Mesenchymal stem cell (in vitro differentiated cells and primary cell): ENCODE measurements around the gene MAP3K9.

ENCODE experiments used
- DNase-seq: peaks from one replicate; pipeline ENCODE4 v3.0.0-alpha.2; 2013
- H2AFZ ChIP-seq: one replicate; pipeline ENCODE4 v1.6.1; 2013; ENCODE audit warnings: low read depth, mild to moderate bottlenecking, control low read depth, inconsistent platforms, low read length, moderate library complexity
- H2AK5ac ChIP-seq: 2 replicates; pipeline ENCODE4 v1.6.1; 2013; ENCODE audit warnings: low read length, moderate library complexity, mild to moderate bottlenecking, inconsistent platforms; ENCODE audit not compliant: severe bottlenecking
- H2BK120ac ChIP-seq: one replicate; pipeline ENCODE4 v1.6.1; 2013; ENCODE audit warnings: low read depth, mild to moderate bottlenecking, inconsistent platforms, low read length, moderate library complexity
- H2BK12ac ChIP-seq, 2 experiments: one replicate each; pipeline ENCODE4 v1.6.1; 2013; ENCODE audit warnings: inconsistent platforms in 2 of 2, low read length in 2 of 2, mild to moderate bottlenecking in 2 of 2, moderate library complexity in 2 of 2, control low read depth in 1 of 2
- H2BK15ac ChIP-seq: one replicate; pipeline ENCODE4 v1.6.1; 2013; ENCODE audit warnings: mild to moderate bottlenecking, low read depth, inconsistent platforms; ENCODE audit not compliant: poor library complexity, severe bottlenecking
- H2BK5ac ChIP-seq: 2 replicates; pipeline ENCODE4 v1.6.1; 2013; ENCODE audit warnings: low read depth, mild to moderate bottlenecking, low read length, control low read depth, inconsistent platforms; ENCODE audit not compliant: poor library complexity, severe bottlenecking
- H3K14ac ChIP-seq, 2 experiments: one replicate each; pipeline ENCODE4 v1.6.1; 2013; ENCODE audit warnings: inconsistent platforms in 2 of 2, low read length in 2 of 2, control low read depth in 1 of 2, mild to moderate bottlenecking in 1 of 2, moderate library complexity in 1 of 2
- H3K18ac ChIP-seq, 2 experiments: one replicate each; pipeline ENCODE4 v1.6.1; 2013; ENCODE audit warnings: inconsistent platforms in 2 of 2, low read length in 2 of 2, control low read depth in 1 of 2, low read depth in 1 of 2, mild to moderate bottlenecking in 1 of 2
- H3K23ac ChIP-seq, 2 experiments: one replicate each; pipeline ENCODE4 v1.6.1; 2013; ENCODE audit warnings: inconsistent platforms in 2 of 2, low read length in 2 of 2, mild to moderate bottlenecking in 2 of 2, moderate library complexity in 2 of 2, control low read depth in 1 of 2
- H3K27ac ChIP-seq: 2 replicates; pipeline ENCODE4 v1.5.1; 2013; ENCODE audit warnings: mild to moderate bottlenecking, moderate library complexity, low read length, control low read depth, inconsistent platforms; ENCODE audit not compliant: poor library complexity, severe bottlenecking
- H3K27me3 ChIP-seq, 2 experiments: 2 replicates each; pipeline versions ENCODE4 v1.6.1 to v1.7.0; 2013; ENCODE audit warnings: low read length in 2 of 2, mild to moderate bottlenecking in 2 of 2, moderate library complexity in 2 of 2, control low read depth in 1 of 2, inconsistent platforms in 1 of 2; ENCODE audit not compliant: control insufficient read depth in 1 of 2, insufficient read depth in 1 of 2
- H3K36me3 ChIP-seq, 2 experiments: 2 replicates each; pipeline versions ENCODE4 v1.6.1 to v1.7.0; 2013; ENCODE audit warnings: low read length in 2 of 2, control low read depth in 1 of 2, inconsistent platforms in 1 of 2, low read depth in 1 of 2, mild to moderate bottlenecking in 1 of 2; ENCODE audit not compliant: insufficient read depth in 2 of 2, control insufficient read depth in 1 of 2
- H3K4ac ChIP-seq, 2 experiments: one replicate each; pipeline ENCODE4 v1.6.1; 2013; ENCODE audit warnings: inconsistent platforms in 2 of 2, low read length in 2 of 2, mild to moderate bottlenecking in 2 of 2, moderate library complexity in 2 of 2, control low read depth in 1 of 2, low read depth in 1 of 2
- H3K4me1 ChIP-seq: 2 replicates; pipeline ENCODE4 v1.6.1; 2013; ENCODE audit warnings: low read depth, low read length, control low read depth; ENCODE audit not compliant: control insufficient read depth, insufficient read depth
- H3K4me2 ChIP-seq: 2 replicates; pipeline ENCODE4 v1.6.1; 2013; ENCODE audit warnings: low read length, mild to moderate bottlenecking, inconsistent platforms; ENCODE audit not compliant: poor library complexity, severe bottlenecking
- H3K4me3 ChIP-seq, 2 experiments: 2 replicates each; pipeline versions ENCODE4 v1.5.1 to v1.7.0; 2013; ENCODE audit warnings: low read length in 2 of 2, mild to moderate bottlenecking in 2 of 2, control low read depth in 1 of 2, low read depth in 1 of 2; ENCODE audit not compliant: insufficient read depth in 1 of 2
- H3K79me1 ChIP-seq: replicated peaks from 2 replicates; pipeline ENCODE4 v1.6.1; 2013; ENCODE audit warnings: mild to moderate bottlenecking, control low read depth, low read length, inconsistent platforms; ENCODE audit not compliant: poor library complexity, severe bottlenecking
- H3K9ac ChIP-seq: 2 replicates; pipeline ENCODE4 v1.7.0; 2013; ENCODE audit warnings: mild to moderate bottlenecking, low read length, moderate library complexity
- H3K9me3 ChIP-seq: 2 replicates; pipeline ENCODE4 v1.7.0; 2013; ENCODE audit warnings: mild to moderate bottlenecking, low read length; ENCODE audit not compliant: control insufficient read depth
- H4K8ac ChIP-seq: one replicate; pipeline ENCODE4 v1.6.1; 2013; ENCODE audit warnings: inconsistent platforms, mild to moderate bottlenecking, low read length, moderate library complexity
- H4K91ac ChIP-seq: one replicate; pipeline ENCODE4 v1.6.1; 2013; ENCODE audit warnings: mild to moderate bottlenecking, low read length, inconsistent platforms
- WGBS: methylation state at CpG from one replicate; pipeline ENCODE4 v1.1.7; 2013; ENCODE audit warnings: mixed read lengths; 5-methylcytosine and 5-hydroxymethylcytosine counted together

MAP3K9 gene

GRCh38 chr14:70698288-70698687 is 111.0 kb downstream of the MAP3K9 start:
- H2AFZ ChIP-seq, result no peak overlapping the region
- no peak overlapping the region for H3K9ac ChIP-seq
- H3K18ac ChIP-seq, result no peak overlapping the region
- H3K36me3 ChIP-seq, result no peaks in the 10 kb centered on the region
- peaks cover 2% of the 10 kb centered on the region for H3K4me1 ChIP-seq
- WGBS, result 92% methylated on average over 3 of the region's 3 CpGs
- H2BK12ac ChIP-seq, result no peak overlapping the region
- no peak overlapping the region for H3K4ac ChIP-seq
- no peak overlapping the region for H2BK15ac ChIP-seq
- H2BK120ac ChIP-seq, result no peak overlapping the region
- no peaks in the 10 kb centered on the region for H3K79me1 ChIP-seq
- H3K27ac ChIP-seq, result no peak overlapping the region
- H3K4me2 ChIP-seq, result no peak overlapping the region
- no peak overlapping the region for H3K23ac ChIP-seq
- H3K9me3 ChIP-seq, result no peaks in the 10 kb centered on the region
- H3K14ac ChIP-seq, result no peak overlapping the region
- H2BK5ac ChIP-seq, result no peak overlapping the region
- H2AK5ac ChIP-seq, result no peak overlapping the region
- peak overlapping the region; percentile 19 for H4K8ac ChIP-seq
- no peak overlapping the region for H3K4me3 ChIP-seq
- DNase-seq, result peak; percentile 24
- no peaks in the 10 kb centered on the region for H3K27me3 ChIP-seq
- no peak overlapping the region for H4K91ac ChIP-seq

- Histone ChIP-seq H2BK5ac (no peak overlapping the region), H4K91ac (no peak overlapping the region), H2BK15ac (no peak overlapping the region), H2BK120ac (no peak overlapping the region), H3K4ac (no peak overlapping the region), H3K27me3 (no peaks in the 10 kb centered on the region), H3K4me3 (no peak overlapping the region), H3K4me2 (no peak overlapping the region), H3K36me3 (no peaks in the 10 kb centered on the region), H3K4me1 (peaks cover 2% of the 10 kb centered on the region), H3K27ac (no peak overlapping the region), H2BK12ac (no peak overlapping the region), H3K23ac (no peak overlapping the region), H3K14ac (no peak overlapping the region), H3K9ac (no peak overlapping the region), H4K8ac (no peak overlapping the region), H3K79me1 (no peaks in the 10 kb centered on the region), H3K18ac (no peak overlapping the region), H2AK5ac (no peak overlapping the region), H3K9me3 (no peaks in the 10 kb centered on the region), H2AFZ (no peak overlapping the region)
- WGBS, result 100% methylated on average over 1 of the region's 2 CpGs
- DNase-seq, result no peak
Measured at GRCh38 chr14:70697701-70698100, 111.6 kb downstream of the MAP3K9 start.

- WGBS, result 28% methylated on average over 2 of the region's 2 CpGs
- Histone ChIP-seq H2AK5ac (no peak overlapping the region), H3K27ac (no peak overlapping the region), H3K14ac (no peak overlapping the region), H2BK15ac (no peak overlapping the region), H3K79me1 (no peaks in the 10 kb centered on the region), H4K91ac (no peak overlapping the region), H3K23ac (no peak overlapping the region), H2BK5ac (no peak overlapping the region), H3K36me3 (no peaks in the 10 kb centered on the region), H2BK120ac (no peak overlapping the region), H3K4me1 (peaks cover 2% of the 10 kb centered on the region), H2AFZ (no peak overlapping the region), H2BK12ac (no peak overlapping the region), H3K18ac (no peak overlapping the region), H4K8ac (no peak overlapping the region), H3K9me3 (no peaks in the 10 kb centered on the region), H3K4me2 (no peak overlapping the region), H3K4ac (no peak overlapping the region), H3K27me3 (no peaks in the 10 kb centered on the region), H3K4me3 (no peak overlapping the region), H3K9ac (no peak overlapping the region)
- DNase-seq, result peak; percentile 5
Measured at GRCh38 chr14:70696026-70696425, 113.3 kb downstream of the MAP3K9 start.

GRCh38 chr14:70692210-70692609 is 117.1 kb downstream of the MAP3K9 start:
- WGBS, result 91% methylated on average over 8 of the region's 10 CpGs
- Histone ChIP-seq H2BK15ac (no peak overlapping the region), H4K8ac (no peak overlapping the region), H3K18ac (no peak overlapping the region), H2AFZ (no peak overlapping the region), H3K9ac (no peak overlapping the region), H3K4me3 (no peak overlapping the region), H3K4me2 (no peak overlapping the region), H3K27me3 (no peaks in the 10 kb centered on the region), H3K9me3 (no peaks in the 10 kb centered on the region), H2AK5ac (no peak overlapping the region), H3K36me3 (no peaks in the 10 kb centered on the region), H2BK120ac (no peak overlapping the region), H3K23ac (no peak overlapping the region), H3K79me1 (no peaks in the 10 kb centered on the region), H3K4ac (no peak overlapping the region), H3K27ac (no peak overlapping the region), H2BK12ac (no peak overlapping the region), H3K4me1 (no peaks in the 10 kb centered on the region), H4K91ac (no peak overlapping the region), H2BK5ac (no peak overlapping the region), H3K14ac (no peak overlapping the region)
- no peak for DNase-seq
